GM19043 (cell line): ENCODE results near the gene ROMO1.

ENCODE experiments used
- ATAC-seq: cut with Tn5 transposase; IDR thresholded peaks from one replicate; pipeline ENCODE4 v1.9.1; 2021; ENCODE audit warnings: low read depth; ENCODE audit not compliant: unreplicated experiment

ROMO1 gene

GRCh38 chr20:35699127-35699956 lies at the start of gene ROMO1, which contains the start of gene NFS1:
TSS of gene ROMO1 (plus strand) at chr20:35699405. CDS start at chr20:35699633, 228 bp downstream.
TSS of gene NFS1 (minus strand) at chr20:35699352. CDS start at chr20:35699288, 64 bp downstream.
- peak; percentile 73 for ATAC-seq

DNA sequence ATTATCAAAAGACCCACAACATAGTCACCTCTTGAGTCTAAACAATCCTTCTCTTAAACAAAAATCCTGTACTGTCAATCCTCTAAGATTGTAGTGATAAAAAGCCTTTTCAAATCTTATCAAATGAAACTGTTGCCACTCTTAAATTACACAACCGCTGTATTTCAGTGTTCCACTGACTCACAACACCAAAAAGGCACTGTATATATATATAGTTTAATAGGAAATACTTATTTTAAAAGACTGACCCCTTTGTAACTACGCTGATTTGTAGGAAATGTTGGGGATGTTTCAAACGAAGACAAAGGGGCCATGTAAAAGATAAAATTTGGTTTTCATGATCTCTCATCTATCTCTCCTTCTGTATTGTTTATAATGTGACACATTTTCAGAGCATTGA lies 48.6 kb upstream of the ROMO1 start:
- ATAC-seq = no peak

DNA sequence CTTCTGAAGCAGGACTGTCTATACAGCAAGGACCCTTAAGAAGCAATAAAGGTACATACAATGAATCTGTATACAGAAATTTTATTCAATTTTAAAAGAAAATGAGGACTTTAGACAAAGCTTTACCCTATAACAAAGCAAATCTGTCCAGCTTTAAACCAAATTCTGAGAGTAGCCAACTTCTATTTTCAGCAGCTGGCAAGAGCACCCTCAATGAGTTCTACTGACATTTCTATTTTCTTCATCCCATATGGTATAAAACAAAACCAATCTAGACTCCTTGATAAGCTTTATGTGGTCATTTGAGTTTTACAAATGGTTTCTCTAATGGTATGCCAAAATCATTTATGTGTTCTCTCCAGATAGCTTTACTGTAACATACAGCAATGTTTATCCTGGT lies 47.2 kb upstream of the ROMO1 start:
- ATAC-seq = no peak

DNA sequence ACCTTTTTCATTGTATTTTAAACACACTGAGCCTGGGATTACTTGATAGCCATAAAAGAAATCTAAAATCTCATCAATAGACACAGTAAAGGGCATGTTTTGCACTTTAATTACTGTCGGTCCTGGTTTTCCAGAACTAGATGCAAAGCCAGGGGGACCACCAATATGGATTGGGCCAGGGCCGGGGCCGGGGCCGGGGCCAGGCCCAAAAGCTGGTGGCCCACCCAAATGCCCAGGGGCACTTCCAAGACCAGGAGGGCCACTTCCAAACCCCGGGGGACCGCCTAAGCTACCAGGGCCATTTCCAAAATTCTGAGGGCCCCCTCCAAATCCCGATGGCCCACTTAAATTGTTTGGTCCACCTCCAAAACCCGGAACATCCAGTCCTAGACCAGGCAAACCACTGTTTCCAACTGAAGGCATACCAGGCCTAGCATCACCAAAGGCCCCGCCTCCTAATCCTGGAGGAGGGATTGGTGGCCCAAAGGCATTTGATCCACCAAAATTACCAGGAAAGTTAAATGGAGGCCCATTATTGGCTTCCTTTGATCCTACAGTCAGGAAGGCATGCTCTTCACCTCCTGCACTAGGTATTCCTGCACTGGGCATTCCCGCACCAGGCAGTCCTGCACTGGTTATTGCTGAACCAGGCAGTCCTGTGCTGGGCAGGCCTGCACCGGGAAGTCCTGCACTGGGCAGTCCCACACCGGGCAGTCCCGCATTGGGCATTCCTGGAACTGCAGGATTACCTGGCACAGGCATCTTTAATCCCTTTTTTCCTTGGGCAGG lies 46.4 kb upstream of the ROMO1 start:
- no peak for ATAC-seq

- ATAC-seq = no peak
Observed at GRCh38 chr20:35653430-35653734, 45.8 kb upstream of the ROMO1 start.

DNA sequence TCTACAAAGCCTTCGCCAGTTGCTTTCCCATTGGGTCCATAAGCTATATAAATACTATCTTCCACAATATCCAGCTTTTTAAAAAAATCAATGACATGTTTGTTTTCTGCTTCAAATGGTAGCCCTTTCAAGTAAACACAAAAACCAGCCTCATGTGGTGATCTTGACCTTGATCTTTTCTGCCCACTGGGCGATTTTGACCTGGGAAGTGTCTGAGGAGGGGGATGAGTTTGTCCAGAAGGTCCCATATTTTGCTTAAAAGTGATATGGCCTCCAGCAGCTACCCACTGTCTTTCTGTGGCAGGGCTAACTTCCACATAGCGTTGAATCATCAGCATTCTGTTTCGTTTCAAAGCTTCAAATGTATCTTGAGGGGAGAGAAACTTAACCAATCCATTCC lies 45.3 kb upstream of the ROMO1 start:
- no peak for ATAC-seq

DNA sequence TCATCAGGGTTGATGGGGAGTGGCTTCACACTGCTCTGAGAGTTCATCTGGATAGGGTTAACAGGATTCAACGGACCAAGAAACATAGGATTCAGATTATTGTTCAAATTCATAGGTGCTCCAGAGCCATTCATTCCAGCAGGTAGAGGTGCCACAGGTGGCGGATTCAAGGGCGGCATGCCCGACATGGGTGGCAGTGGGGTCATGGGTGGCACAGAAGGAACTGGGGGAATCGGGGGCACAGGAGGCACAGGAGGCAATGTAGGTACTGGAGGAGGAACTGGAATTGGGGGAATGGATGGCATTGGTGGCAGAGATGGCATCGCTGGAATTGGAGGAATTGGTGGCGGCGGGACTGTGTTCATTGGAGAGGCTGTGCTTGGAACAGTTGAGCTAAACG lies 44.8 kb upstream of the ROMO1 start:
- ATAC-seq = no peak

- no peak for ATAC-seq
Observed at GRCh38 chr20:35657271-35657670, 41.9 kb upstream of the ROMO1 start.

GRCh38 chr20:35660122-35660937 lies 38.9 kb upstream of the ROMO1 start:
- ATAC-seq = no peak

DNA sequence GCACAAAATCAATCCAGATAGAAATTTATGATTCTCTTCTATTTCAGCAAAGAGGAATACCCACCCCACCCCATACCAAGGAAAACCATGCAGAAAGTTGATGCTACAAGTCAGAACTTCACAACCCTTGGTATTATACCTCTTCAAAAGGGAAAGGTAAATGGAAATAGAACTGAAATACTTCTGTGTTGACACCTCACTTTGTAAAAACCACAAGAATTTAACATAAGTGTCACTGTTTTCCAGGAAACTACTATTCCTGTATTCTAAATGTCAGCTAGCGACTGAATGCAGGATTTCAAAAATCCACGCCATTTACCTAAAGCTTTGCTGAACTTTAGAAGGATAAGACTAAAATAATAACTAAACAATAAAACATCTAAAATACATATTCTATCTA lies 38.2 kb upstream of the ROMO1 start:
- no peak for ATAC-seq

DNA sequence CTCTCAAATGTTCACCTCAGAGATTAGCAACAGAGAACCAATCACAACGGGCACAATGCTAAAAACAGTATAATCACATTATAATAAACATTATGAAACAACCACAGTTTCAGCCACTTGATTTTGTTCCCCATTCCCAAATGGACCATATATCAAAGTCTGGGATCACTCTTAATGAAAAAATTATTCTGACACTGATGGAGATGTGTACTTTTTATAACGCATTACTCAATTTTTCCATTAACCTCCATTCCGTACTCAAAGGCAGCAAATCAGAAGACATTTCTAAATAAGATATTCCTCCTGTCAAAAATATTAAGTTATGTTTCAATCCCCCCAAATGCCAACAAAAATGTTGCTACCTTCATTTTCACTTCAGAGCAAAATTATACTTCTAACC lies 37.3 kb upstream of the ROMO1 start:
- ATAC-seq = no peak

DNA sequence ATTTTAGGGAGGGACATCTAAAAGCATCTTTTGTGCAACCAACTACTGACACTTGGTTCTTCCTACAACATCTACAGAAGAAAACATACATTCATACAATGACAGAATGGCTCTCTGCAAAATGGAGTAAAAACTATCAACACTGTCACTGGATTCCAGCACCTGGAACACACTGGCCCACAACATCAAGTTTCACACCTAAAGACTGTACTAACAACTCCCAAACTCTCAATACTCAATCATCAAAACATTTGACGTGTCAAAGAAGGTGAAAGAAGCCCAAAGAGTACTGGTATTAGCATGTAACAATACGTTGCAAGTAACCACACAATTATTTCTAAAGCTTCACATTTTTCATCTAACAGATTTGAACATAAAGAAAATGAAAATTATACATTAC lies 36.7 kb upstream of the ROMO1 start:
- no peak for ATAC-seq

DNA sequence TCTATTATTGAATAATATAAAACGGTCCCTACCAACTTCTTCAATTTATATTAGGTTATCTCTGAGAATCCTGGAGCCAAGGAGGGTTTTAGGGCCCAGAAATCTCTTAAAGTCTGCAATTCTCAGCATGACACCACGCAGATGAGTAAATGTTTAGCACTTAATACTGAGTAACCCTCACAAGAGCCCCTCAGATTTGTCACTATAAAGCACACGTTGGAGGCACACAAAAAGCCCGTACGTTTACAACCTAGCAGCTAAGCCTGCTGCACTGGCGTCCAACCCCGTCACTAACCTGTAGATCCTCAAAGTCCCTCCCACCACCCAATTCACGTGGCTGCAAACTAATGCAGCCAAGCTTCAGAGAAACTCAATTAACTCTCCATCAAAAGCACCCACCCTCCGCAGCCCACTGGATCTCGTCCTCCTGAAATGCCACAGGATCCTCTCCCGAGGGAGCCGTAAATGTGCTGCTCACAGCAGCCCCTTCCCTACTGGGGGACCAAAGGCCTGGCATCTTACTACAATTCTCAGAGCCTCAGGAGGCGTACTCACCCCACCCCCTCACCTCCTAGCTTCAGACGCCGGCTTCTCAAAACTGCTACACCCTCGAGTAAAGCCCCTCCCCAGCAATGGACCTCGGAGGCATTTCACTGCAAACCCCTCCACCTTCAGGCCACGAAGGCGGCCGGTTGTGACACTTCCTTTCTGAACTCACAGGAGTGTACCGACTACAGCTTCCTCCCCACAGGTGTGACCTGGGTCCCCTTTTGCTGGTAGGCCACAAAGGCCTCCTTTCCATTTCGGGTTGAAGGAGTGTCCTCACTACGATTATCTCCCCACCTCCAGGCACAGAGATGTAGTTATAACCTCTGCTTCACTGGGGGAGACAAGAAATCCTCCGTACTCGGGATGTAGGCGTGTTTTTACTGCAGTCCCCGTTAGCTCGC lies 35.4 kb upstream of the ROMO1 start:
- ATAC-seq = peak; percentile 25

DNA sequence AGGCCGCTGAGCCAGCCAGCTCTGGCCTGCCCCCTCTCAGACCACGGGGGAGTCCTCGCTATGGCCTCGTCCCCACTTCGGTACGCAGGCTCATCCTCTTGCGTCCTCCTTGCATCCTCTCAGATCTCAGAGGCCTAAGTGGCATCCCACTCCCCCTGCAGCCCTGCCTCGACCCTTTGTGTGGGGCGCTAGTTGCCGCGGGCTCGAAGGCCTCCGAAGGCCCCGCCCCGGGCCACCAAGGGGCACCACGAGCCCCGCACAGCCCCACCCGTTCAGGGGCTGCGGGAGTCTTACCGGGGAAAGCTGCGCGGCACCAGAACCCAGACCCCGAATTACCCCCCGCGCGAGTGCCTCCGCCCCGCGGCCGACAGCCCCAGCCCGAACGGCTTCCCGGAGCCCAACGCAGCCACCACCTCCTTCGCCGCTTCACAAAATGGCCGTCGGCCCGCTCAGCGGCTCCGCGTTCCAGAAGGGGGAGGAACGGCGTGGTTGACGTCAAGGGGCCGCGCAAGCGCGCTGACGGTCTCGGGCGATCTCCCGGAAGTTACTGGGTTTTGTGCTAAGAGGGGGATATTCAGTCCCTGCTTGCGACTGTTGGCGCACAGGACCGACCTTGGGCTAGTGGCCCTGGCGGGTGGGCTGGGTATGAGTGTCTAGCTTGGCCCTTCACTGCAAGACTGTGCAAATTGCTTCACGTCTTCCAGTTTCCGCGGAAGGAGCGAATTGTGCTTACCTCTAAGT lies 34.6 kb upstream of the ROMO1 start, which contains the start of the genes CPNE1 and RBM12:
CPNE1 (minus strand) TSS at position 435 of the 741 bp plus-strand sequence. CDS start 31,977 bp downstream, outside the sequence.
RBM12 (minus strand) TSS at position 435 of the 741 bp plus-strand sequence. CDS start 9,578 bp downstream, outside the sequence.
- ATAC-seq = peak; percentile 84

- ATAC-seq = no peak
Observed at GRCh38 chr20:35665949-35666288, 33.3 kb upstream of the ROMO1 start.

DNA sequence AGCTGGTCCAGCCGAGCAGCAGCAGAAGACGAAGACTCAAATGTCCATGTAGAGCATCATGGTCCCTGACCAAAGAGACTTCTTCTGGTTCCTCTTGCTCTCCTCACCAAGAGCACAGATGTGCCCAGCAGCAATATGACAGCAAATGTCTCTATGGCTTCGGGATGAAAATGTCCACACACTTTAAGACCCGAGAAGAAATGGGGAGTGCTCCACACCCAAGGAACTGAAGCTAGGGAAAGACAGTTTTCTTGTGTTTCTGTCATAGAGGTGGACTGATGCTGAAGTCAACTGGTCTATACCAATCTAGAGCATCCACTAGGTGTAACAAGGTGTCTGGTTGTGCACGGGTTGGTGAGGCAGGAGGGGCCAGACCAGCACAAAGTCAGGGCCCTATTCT lies 30.0 kb upstream of the ROMO1 start:
- ATAC-seq = no peak

GRCh38 chr20:35669681-35670080 lies 29.5 kb upstream of the ROMO1 start:
- no peak for ATAC-seq

GRCh38 chr20:35673884-35674283 lies 25.3 kb upstream of the ROMO1 start:
- ATAC-seq = no peak

DNA sequence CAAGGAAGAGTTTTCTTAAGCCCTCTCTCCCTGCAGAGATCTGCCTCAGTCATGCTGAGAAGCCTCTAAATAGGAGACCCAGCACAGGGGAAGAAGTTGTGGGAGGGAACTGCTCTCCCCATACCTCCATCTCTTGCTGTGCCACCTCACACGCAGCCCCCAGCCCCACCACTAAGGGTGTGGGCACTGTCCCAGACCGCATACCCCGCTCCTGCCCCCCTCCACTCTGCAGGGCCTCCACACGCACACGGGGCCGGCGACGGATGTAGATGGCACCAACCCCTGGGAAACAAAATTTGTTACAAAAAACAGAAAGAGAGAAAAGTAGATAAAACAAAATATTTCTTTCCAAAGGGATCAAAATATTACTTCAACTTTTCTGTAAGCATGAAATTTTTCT lies 24.3 kb upstream of the ROMO1 start:
- ATAC-seq = no peak
